Stimulated activated CD8-positive, alpha-beta memory T cell treated with anti-CD3 and anti-CD28 coated beads, Interleukin-15, amount 100 ng/mL, for 24 hours (primary cell): Measurements from ENCODE around the gene POLD1.
A peak's percentile ranks its signal among the peaks of the same experiment; 100 is the strongest.
"Not testable (repeated sequence)": the region's sequence is repeated elsewhere in the genome, so short reads cannot be mapped to it uniquely, and the experiment has no call there.

ENCODE experiments used
- DNase-seq: peaks from one replicate; pipeline ENCODE4 v3.0.0-alpha.2; 2020; ENCODE audit warnings: low read depth

The POLD1 gene

DNA sequence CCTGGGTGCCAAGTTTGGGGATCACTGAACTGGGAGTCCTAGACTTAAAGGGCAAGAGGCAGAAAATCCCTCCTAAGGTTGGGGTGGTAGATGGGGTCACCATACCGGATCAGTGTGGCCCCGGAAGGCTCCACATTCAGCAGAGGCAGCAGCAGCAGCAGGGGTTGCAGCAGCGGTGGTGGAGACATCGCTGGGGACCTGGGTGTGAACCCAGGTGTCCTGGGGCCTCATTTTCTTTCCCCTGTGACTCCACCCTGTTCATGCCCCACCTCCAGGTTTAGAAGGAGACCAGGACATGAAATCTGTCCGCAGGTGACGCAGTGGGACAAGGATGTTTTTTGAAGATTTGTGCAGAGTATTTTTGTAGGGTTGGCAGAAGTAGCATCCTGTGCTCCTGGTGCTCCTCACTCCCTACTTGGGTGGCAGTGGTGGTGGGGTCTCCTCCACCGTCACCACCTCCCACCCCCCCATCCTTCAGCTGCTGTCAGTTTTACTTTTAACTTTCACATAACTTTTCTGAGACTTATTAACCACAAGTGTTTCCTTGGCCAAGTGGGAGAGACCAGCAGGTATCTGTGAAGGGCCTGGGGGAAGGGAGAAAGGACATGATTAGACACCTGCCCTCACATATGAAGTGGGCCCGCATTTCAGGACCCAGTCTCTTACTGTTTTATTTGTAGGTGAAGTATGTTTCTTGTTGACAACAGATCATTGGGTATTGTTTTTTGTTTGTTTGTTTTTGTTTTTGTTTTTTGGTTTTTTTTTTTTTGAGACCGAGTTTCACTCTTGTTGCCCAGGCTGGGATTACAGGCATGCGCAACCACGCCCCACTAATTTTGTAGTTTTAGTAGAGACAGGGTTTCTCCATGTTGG lies 18.5 kb upstream of the POLD1 start, which contains the start of gene NAPSA:
NAPSA (minus strand) TSS at position 206 of the 873 bp plus-strand sequence; CDS start at position 188, 18 bp downstream.
- DNase-seq, result no peak

DNA sequence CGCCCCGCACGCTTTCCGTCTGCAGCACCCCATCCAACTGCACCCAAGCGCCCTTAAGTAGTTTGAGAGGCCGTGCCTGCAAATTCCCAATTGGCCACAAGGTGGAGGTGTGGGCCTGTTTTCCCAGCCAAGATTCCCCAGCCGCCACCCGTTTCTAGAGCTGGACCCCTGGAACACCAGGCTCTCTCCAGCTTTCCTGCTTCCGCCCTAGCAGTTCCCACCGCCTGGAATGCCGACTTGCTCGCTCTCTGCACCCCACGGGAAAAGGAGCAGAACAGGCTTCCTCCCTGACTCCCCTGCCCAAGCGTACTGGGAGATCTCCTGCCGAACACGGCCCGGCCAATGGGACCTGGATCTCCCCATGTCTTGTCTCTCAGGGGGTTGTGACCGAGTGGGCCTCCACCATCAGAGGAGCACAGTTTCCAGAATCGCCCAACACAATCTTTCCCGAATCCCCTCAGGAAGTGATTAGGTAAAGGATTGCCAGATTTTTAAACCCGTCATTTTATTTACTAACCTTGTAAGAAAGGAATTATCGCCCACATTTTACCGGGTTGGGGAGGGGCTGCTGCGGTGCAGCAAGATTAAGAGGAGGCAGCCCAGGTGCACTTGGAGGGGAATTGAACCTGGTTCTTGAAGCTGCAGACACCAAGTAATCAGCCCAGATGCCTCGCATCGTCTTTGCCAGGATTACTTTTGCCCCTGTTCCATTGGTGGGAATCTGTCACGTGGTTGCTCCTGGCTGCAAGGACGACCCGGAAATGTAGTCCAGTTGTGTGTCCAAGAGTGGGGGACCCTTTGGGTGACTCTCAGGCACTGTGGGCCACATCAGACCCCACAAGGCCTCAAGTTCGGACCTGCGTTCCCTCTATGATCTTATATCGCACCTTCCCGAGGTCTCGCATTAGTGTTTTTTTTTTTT lies 15.2 kb upstream of the POLD1 start:
- DNase-seq, result peak; percentile 57

DNA sequence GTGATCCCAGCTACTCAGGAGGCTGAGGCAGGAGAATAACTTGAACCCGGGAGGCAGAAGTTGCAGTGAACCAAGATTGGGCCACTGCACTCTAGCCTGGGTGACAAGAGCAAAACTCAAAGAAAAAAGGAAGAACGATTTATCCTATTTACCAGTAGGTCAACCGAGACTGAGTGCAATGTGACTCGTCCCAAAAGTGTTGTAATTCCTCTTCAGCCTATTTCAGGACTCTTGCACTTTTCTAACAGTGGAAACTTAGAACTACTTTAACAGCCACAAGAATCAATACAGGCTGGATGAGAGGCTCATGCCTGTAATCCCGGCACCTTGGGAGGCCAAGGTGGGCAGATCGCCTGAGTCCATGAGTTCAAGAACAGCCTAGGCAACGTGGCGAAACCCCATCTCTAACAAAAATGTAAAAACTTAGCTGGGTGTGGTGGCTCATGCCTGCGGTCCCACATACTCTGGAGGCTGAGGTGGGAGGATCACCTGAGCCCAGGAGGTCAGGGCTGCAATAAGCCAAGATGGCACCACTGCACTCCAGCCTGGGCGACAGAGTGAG lies 12.2 kb upstream of the POLD1 start:
- no peak for DNase-seq

DNA sequence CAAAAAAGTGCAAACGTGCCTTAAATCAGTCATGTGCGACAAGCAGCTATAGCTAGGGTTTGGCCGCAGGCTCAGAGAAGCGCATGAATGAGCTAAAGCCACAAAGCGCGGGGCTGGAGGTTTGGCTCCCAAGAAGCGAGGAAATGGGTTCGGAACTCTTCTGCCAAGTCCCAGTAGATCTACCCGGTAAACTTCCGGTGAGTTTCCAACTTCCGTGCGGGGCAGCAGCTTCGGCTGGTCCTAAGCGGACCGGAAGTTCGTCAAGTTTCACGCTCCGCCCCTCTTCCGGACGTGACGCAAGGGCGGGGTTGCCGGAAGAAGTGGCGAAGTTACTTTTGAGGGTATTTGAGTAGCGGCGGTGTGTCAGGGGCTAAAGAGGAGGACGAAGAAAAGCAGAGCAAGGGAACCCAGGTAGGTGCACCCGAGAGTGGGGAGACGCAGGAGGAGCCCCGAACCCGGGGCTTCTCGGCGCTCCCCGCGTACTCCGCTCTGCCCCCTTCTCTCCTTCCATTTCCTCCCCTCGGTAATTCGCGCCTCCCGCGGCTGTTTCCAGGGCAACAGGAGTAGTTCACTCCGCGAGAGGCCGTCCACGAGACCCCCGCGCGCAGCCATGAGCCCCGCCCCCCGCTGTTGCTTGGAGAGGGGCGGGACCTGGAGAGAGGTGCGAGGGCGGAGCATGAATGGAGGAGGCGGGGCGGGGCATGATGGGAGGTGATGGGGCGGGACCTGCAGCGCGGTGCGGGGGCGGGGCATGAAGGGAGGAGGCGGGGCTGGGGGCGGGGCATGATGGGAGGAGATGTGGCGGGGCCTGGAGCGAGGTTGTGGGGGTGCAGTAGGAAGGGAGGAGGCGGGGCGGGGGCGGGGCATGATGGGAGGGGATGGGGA lies 7.7 kb upstream of the POLD1 start, which contains the start of gene NR1H2:
NR1H2 (plus strand) TSS at position 292 of the 885 bp plus-strand sequence. CDS start 1,149 bp downstream, outside the sequence.
- peak; percentile 91 for DNase-seq

DNA sequence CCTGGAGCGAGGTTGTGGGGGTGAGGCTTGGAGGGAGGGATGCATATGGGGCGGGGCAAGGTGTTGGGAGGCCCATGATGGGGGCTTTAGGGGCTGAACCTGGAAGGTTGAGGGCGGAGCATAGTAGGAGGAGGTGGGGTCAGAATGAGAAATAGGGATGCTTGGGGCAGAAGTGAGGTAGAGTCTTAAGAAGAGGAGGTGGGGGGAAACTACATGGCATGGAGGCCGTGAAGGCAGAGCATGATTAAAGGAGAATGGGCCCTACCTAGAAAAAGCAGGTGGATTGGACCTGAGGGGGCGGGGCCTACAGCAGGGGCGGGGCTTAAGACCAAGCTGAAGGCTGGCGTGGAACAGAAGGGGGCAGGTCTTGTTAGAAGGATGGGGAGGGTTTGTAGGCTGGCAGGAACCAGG lies 7.1 kb upstream of the POLD1 start:
- no peak for DNase-seq

DNA sequence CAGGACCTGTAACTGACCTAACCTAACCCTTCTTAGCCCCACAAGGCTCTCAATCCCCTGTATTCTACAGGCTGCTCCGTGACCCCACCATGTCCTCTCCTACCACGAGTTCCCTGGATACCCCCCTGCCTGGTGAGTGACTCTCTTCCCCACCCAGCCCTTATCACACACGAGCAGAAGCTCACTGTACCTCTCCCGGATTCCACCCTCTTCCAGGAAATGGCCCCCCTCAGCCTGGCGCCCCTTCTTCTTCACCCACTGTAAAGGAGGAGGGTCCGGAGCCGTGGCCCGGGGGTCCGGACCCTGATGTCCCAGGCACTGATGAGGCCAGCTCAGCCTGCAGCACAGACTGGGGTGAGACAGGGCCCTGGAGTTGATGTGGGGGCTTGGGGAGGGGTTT lies 6.6 kb upstream of the POLD1 start:
- DNase-seq, result no peak

DNA sequence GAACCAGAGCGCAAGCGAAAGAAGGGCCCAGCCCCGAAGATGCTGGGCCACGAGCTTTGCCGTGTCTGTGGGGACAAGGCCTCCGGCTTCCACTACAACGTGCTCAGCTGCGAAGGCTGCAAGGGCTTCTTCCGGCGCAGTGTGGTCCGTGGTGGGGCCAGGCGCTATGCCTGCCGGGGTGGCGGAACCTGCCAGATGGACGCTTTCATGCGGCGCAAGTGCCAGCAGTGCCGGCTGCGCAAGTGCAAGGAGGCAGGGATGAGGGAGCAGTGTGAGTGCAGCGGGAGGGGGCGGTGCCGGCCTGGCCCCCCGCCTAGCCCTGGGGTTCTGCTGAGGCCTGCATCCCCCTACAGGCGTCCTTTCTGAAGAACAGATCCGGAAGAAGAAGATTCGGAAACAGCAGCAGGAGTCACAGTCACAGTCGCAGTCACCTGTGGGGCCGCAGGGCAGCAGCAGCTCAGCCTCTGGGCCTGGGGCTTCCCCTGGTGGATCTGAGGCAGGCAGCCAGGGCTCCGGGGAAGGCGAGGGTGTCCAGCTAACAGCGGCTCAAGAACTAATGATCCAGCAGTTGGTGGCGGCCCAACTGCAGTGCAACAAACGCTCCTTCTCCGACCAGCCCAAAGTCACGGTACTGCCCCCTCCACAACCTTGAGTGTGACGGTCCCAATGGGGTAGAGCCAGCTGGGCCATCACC lies 5.8 kb upstream of the POLD1 start:
- DNase-seq, result no peak

DNA sequence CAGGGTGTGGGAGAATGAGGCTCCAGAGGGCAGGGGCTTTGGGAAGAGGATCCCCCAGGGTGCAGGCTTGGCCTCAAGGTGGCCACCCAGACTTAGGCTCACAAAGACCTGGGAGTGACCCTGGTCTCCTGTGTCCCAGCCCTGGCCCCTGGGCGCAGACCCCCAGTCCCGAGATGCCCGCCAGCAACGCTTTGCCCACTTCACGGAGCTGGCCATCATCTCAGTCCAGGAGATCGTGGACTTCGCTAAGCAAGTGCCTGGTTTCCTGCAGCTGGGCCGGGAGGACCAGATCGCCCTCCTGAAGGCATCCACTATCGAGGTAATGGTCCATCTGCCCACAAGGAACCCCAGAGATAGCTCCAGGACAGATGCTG lies 5.3 kb upstream of the POLD1 start:
- no peak for DNase-seq

DNA sequence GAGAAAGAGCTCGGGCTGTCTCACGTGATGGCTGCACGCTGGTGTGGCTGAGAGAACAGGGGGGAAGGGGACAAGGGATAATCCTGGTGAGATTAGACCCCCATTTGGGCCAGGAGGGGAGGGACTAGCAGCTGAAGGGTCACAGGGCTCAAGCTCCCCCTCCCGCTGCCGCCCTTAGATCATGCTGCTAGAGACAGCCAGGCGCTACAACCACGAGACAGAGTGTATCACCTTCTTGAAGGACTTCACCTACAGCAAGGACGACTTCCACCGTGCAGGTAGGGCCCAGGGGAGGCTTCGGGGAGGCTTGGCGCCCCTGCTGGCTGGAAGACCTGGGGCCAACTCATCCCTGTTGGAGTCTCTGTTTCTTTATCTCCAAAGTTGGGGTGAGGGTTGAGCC lies 4.5 kb upstream of the POLD1 start:
- DNase-seq, result no peak

DNA sequence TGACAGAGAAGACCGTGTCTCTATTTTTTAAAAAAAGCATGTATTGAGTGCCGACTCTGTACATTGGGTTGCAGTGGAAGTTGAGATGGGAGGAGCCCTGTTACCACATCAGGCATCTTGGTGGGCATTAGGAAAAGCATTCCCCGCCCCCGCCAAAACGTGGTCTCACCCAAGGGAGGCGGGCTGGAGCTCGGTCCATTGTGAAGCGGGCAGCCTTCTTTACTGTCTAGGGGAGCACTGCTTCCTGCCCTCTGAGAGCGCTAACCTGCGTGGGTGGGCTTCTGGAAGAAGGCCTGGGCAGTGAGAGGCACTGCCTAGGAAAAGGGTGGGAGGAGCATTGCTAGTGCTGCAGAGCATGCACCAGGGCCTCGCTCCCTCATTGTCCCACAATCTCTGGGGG lies 4.0 kb upstream of the POLD1 start:
- no peak for DNase-seq

DNA sequence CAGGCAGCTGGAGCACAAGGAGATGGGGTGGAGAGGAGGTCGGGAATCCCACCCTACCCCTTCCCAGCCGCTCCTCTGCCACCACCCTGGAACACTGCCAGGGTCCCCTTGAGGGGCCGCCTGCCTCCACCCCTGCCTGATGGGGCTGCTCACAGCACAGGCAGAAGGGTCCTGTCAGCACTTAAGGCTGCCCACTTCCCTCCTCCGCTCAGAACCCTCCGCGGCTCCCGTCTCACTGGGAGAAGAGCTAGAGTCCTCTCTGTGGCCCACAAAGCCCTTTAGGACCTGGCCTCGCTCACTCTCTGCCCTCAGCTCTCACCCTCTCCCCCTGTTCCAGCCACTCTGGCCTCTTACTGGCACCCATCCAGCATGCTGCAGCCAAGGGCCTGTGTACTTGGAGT lies 3.4 kb upstream of the POLD1 start:
- no peak for DNase-seq

DNA sequence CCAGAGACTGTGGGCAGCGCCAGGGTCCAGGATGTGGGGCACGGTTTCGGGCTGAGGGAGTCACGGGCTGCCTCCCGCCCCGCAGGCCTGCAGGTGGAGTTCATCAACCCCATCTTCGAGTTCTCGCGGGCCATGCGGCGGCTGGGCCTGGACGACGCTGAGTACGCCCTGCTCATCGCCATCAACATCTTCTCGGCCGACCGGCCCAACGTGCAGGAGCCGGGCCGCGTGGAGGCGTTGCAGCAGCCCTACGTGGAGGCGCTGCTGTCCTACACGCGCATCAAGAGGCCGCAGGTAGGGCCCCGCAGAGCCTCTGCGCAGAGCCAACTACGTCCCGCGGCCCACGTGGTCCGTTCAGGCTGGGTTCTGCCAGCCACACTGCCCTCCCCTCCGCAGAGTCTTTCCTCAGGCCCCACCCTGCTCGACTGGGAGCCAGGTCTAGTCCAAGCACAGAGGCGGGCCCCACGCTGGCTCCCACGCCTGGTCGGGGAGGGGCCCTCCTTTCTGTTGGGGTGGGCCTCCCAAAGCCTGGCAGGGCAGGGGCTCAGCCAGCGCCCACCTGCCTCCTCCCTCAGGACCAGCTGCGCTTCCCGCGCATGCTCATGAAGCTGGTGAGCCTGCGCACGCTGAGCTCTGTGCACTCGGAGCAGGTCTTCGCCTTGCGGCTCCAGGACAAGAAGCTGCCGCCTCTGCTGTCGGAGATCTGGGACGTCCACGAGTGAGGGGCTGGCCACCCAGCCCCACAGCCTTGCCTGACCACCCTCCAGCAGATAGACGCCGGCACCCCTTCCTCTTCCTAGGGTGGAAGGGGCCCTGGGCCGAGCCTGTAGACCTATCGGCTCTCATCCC lies 2.0 kb upstream of the POLD1 start:
- no peak for DNase-seq

DNA sequence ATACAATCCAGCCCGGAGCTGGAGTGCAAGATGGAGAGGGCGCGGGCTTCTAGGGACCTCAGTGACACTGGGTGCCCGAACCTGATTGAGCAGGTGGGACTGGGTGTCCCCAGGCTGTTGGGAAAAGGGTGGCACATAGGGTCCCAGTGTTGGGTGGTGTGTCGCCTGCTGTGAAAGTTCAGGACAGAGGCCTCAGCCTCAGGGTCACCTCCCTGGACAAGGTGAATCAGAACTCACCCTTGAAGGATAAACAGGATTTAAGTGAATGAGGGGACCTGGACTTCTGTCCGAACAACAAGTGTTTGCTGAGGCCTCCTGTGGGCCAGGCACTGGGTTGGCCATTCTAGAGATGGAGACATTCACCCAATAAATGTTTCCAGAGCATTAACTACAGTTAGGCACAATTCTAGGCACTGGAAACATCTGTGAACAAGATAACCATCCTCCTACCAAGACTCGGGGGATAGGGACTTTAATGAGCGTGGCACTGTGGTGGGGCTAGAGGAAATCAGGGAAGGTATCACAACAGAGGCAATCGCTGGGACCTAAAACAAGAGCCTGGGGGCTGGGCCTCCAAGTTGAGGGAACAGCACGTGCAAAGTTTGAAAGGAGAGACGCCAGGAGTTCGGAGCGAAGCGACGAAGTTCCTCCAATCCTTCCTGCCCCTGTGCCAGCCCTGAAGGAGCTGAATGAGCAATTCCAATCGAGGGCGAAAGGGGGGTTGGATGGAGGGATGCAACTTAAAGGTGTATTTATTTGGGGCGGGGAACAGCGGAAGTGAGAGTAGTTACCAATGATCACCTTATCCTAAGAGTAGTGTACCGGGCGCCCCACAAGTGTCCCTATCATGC lies 921 bp upstream of the POLD1 start:
- DNase-seq, result no peak

DNA sequence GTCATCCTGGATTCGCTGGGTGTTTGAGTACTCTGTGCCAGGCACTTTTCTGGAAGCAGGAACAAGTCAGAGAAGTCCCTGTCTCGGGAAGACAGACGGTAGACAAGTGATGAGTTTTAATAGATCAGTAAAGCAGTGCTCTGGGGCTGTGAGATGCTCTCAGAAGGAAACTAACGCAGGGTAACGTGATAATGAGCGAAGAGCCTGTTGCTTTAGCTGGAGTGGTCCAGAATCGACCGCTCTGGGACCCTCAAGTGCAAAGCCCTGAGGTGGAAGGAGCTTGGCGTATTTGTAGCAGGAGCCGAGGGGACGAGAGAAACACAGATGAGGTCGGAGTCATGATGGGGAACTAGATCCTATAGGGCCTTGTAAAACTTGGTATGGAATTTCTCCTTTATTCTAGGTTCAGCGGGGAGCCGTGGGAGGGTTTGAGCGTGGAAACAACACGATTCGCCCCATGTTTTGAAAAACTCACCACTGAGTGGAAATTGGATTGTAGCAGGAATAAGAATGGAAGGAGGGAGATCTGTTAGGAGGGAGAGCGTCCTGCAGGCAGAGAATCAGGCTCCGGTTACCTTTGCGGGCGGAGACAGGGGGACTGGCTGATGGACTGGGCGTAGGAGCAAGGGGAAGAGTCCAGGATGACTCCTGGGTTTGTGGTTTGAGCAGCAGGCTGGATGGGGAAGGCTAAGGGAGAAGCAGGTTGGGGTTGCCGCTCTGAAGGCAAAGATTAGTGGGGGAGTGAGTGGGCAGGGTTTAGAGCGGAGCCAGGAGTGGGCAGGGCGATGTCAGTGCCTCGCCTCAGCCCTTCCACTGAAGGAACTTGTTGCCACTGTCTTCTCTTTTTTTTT lies 763 bp downstream of the POLD1 start:
- no peak for DNase-seq

DNA sequence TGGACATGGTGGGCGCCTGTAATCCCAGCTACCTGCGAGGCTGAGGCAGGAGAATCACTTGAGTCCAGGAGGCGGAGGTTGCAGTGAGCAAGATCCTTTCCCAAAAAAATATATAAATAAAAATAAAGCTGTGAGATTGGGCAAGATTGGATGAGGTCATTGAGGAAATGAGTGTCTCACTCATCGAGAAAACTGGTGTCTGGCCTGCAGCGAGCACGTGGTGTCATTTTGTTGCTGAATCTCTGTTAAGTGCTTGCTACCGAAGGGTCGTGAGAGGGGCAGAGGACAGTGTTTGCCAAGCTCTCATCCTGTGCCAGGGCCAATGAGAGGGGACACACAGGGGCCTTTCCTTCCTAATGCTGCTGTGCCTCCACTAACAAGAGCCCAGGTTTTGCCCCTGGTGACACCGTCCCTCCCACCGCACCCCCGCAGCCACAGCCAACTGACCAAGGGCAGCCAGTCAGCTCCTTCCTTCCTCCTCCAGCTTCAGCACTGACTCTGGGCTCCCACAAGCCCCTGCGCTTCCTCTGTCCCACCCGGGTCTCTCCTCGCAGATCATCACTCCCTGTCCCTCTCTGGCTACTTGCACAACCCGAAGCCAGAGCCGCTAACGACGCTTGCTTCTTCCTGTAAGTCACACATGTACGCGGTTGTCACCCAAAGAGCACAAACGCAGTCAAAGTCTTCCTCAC lies 3.2 kb downstream of the POLD1 start:
- no peak for DNase-seq

DNA sequence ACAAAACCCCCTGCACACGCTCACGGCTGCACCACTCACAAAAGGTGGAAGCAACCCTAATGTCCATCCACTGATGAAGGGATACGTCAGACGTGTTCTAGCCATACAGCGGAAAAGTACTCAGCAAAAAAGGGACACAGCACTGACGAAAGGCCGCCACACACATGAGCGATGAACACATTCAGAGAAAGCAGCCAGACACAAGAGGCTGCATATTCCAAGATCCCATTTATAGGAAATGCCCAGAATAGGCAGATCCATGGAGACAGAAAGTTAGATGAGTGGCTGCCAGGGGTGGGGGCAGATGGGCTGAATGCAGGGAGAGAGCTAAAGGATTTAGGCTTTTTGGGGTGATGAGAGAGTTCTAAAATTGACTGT lies 3.7 kb downstream of the POLD1 start:
- no peak for DNase-seq

DNA sequence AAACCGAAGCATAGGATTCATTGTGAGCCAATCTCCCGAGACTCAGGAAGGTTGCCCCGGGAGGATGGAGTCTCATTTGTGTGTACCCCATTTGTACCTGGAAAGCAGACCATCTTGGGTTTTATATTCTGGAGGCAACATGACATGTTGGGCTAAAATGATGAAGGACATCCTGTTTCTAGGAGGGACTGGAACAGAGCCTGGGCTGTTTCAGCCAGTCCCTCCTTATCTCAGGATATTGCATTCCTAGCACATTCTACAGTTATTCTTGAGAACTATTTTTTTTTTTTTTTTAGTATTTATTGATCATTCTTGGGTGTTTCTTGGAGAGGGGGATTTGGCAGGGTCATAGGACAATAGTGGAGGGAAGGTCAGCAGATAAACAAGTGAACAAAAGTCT lies 6.1 kb downstream of the POLD1 start:
- DNase-seq, result not testable (repeated sequence)
